Lower leg skin (tissue), 4 donors: Measurements from ENCODE around the gene CTSK. TPM values are rescaled to one million over a fixed set of nuclear protein-coding genes. Genes with fewer than 3 reads are reported as not detected.

ENCODE experiments used
- DNase-seq, 2 donors: peaks; one replicate each; pipeline ENCODE4 v3.0.0-alpha.2; 2019; ENCODE audit warnings: low spot score in 2 of 2
- H3K4me3 ChIP-seq: fragments of 200-600 bp; sonication (generic); 2 replicates; pipeline ENCODE4 v1.5.1; 2017; ENCODE audit warnings: mild to moderate bottlenecking, low read depth; ENCODE audit not compliant: poor library complexity, severe bottlenecking
- POLR2A ChIP-seq, 2 donors: fragments of 450-650 bp; IDR thresholded peaks; one replicate each; pipeline ENCODE4 v1.6.1; 2016 to 2017; ENCODE audit warnings: antibody characterized with exemption in 2 of 2, mild to moderate bottlenecking in 1 of 2, moderate library complexity in 1 of 2
- WGBS, 2 donors: methylation state at CpG; one replicate each; pipeline ENCODE4 v1.1.5; 2018; 5-methylcytosine and 5-hydroxymethylcytosine counted together
- intact Hi-C: fragments of 100-400 bp; cut with DNase I; formaldehyde crosslinking; loops from one replicate; pipeline ENCODE4 v1.15.0; 2023; ENCODE audit warnings: low total_unique reads
- total RNA-seq, 4 donors: library from RNA; depleted of rRNA; stranded (reverse); fragments of >200 nt; gene quantifications; one replicate each; pipeline ENCODE4 v1.1.0, GENCODE V29; 2016
- TF ChIP-seq, protein P1 (sequence below), 3 donors: fragments of 450-650 bp; IDR thresholded peaks; one replicate each; pipeline ENCODE4 v1.5.1; 2016; ENCODE audit warnings: antibody characterized with exemption in 3 of 3, mild to moderate bottlenecking in 3 of 3, moderate library complexity in 2 of 3

CTSK gene
- total RNA-seq, 4 donors from 2014 or later = 73.3 to 205 (median 90.2) TPM

DNA sequence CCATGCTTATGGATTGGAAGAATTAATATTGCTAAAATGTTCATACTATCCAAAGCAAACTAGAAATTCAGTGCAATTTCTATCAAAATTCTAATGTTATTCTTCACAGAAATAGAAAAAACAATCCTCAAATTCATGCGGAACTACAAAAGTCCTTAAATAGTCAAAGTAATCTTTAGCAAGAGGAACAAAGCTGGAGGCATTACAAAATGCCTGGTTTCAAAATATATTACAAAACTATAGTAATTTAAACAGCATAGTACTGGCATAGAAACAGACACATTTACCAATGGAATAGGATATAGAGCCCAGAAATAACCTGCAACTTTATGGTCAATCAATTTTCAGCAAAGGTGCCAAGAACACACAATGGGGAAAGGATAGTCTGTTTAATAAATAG lies 46.3 kb downstream of the CTSK start:
- TF ChIP-seq, protein P1, sequence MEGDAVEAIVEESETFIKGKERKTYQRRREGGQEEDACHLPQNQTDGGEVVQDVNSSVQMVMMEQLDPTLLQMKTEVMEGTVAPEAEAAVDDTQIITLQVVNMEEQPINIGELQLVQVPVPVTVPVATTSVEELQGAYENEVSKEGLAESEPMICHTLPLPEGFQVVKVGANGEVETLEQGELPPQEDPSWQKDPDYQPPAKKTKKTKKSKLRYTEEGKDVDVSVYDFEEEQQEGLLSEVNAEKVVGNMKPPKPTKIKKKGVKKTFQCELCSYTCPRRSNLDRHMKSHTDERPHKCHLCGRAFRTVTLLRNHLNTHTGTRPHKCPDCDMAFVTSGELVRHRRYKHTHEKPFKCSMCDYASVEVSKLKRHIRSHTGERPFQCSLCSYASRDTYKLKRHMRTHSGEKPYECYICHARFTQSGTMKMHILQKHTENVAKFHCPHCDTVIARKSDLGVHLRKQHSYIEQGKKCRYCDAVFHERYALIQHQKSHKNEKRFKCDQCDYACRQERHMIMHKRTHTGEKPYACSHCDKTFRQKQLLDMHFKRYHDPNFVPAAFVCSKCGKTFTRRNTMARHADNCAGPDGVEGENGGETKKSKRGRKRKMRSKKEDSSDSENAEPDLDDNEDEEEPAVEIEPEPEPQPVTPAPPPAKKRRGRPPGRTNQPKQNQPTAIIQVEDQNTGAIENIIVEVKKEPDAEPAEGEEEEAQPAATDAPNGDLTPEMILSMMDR (IDR thresholded peaks at IDR 0.05) = no peak
- no peak for TF ChIP-seq POLR2A (IDR thresholded peaks at IDR 0.05)
- WGBS, 2 donors = 82 to 97% methylated on average over 1 of the region's 1 CpG
- DNase-seq = no peak
- intact Hi-C loops = no loop called here
- no peak overlapping the region for H3K4me3 ChIP-seq

DNA sequence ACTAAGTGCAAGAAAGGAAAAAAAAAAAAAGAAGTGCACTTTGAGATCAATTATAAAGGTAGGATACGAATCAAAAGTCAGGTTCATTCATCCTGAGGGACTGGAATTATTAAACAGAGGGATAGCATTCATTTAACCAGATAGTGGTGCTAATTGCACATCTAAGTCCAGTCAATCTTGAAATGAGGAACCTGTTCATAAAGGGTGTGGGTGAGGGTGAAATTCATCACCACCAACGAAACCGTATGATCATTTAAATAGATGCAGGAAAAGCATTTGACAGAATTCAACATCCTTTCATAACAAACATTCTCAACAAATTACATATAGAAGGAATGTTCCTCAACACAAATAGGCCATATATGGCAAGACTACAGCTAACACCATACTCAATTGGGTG lies 48.0 kb downstream of the CTSK start:
- TF ChIP-seq POLR2A (IDR thresholded peaks at IDR 0.05) = no peak
- TF ChIP-seq, protein P1 (IDR thresholded peaks at IDR 0.05) = no peak
- intact Hi-C loops = no loop called here
- H3K4me3 ChIP-seq = no peak overlapping the region
- 83 to 86% methylated on average over 3 of the region's 3 CpGs for WGBS, 2 donors
- DNase-seq = no peak

DNA sequence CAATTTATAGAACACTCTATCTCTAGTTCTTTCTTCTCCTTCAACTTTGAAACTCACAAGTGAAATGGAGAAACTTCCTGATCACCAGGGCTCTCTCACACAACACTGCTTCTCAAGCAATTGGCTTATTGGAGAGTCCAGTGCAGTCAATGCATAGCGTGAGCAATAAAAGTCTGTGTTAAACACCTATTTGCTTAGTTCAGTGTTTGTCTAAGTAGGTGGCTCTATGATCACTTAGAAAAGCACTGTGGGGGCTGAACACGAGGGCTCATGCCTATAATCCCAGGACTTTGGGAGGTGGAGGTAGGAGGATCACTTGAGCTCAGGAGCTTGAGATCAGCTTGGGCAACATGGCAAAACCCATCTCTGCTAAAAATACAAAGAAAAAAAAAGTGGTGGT lies 54.6 kb downstream of the CTSK start:
- TF ChIP-seq, protein P1 (IDR thresholded peaks at IDR 0.05) = no peak
- no peak for TF ChIP-seq POLR2A (IDR thresholded peaks at IDR 0.05)
- intact Hi-C loops = no loop called here
- no peak for DNase-seq
- H3K4me3 ChIP-seq = no peak overlapping the region
- 90 to 97% methylated on average over 2 of the region's 2 CpGs for WGBS, 2 donors

DNA sequence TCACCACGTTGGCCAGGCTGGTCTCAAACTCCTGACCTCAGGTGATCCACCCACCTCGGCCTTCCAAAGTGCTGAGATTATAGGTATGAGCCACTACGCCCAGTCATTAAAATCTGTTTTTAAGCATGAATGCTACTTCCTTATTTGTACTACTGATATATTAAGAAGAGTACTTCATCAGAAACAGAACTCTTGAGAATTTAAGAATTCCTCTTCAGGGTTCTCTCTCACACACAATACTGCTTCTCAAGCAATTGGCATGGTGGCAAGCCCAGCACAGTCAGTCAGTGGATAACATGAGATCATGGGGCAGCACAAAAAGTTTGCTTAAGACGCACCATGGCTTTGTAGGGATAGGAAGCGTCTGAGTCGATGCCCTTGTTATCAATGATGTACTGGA lies 56.6 kb downstream of the CTSK start:
- no peak overlapping the region for H3K4me3 ChIP-seq
- TF ChIP-seq POLR2A (IDR thresholded peaks at IDR 0.05) = no peak
- TF ChIP-seq, protein P1 (IDR thresholded peaks at IDR 0.05) = no peak
- intact Hi-C loops = no loop called here
- whole genome bisulfite sequencing, 2 donors = 92 to 96% methylated on average over 6 of the region's 6 CpGs
- no peak for DNase-seq

DNA sequence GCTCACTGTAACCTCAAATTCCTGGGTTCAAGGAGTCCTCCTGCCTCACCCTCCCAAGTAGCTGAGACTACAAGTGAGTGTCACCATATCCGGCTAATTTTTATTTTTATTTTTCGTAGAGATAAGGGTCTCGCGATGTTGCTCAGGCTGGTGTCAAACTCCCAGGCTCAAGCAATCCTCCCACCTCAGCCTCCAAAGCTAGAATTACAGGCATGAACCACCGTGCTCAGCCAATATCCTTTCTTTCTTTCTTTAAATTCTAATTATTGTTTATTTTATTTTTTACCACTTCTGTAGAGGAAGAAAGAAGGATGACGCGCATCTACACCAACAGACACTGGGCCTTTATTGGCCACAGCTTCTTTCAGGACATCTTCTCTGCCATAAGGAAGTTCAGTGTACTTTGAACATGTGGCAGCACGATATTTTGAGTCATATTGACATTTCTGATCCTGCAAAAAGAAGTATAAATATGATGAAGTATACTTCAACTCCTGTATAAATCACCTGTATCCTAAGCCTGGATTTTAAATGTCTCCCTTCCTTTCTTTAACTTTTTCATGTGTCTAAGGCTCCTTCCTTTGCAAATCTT lies 58.2 kb downstream of the CTSK start:
- intact Hi-C loops = no loop called here
- 88 to 94% methylated on average over 8 of the region's 8 CpGs for WGBS, 2 donors
- DNase-seq = no peak
- H3K4me3 ChIP-seq = no peak overlapping the region
- TF ChIP-seq POLR2A (IDR thresholded peaks at IDR 0.05) = no peak
- TF ChIP-seq, protein P1 (IDR thresholded peaks at IDR 0.05) = no peak
